NCI-H748 (cell line): ENCODE measurements around the gene TLR5.
A peak's percentile ranks its signal among the peaks of the same experiment; 100 is the strongest.
"Not testable (repeated sequence)": the region's sequence is repeated elsewhere in the genome, so short reads cannot be mapped to it uniquely, and the experiment has no call there.

Source experiments
- DNase-seq: peaks from one replicate; lab custom pipeline; 2025; ENCODE audit not compliant: unreplicated experiment; lab: John Stamatoyannopoulos, UW

Gene TLR5, protein sequence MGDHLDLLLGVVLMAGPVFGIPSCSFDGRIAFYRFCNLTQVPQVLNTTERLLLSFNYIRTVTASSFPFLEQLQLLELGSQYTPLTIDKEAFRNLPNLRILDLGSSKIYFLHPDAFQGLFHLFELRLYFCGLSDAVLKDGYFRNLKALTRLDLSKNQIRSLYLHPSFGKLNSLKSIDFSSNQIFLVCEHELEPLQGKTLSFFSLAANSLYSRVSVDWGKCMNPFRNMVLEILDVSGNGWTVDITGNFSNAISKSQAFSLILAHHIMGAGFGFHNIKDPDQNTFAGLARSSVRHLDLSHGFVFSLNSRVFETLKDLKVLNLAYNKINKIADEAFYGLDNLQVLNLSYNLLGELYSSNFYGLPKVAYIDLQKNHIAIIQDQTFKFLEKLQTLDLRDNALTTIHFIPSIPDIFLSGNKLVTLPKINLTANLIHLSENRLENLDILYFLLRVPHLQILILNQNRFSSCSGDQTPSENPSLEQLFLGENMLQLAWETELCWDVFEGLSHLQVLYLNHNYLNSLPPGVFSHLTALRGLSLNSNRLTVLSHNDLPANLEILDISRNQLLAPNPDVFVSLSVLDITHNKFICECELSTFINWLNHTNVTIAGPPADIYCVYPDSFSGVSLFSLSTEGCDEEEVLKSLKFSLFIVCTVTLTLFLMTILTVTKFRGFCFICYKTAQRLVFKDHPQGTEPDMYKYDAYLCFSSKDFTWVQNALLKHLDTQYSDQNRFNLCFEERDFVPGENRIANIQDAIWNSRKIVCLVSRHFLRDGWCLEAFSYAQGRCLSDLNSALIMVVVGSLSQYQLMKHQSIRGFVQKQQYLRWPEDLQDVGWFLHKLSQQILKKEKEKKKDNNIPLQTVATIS

DNA sequence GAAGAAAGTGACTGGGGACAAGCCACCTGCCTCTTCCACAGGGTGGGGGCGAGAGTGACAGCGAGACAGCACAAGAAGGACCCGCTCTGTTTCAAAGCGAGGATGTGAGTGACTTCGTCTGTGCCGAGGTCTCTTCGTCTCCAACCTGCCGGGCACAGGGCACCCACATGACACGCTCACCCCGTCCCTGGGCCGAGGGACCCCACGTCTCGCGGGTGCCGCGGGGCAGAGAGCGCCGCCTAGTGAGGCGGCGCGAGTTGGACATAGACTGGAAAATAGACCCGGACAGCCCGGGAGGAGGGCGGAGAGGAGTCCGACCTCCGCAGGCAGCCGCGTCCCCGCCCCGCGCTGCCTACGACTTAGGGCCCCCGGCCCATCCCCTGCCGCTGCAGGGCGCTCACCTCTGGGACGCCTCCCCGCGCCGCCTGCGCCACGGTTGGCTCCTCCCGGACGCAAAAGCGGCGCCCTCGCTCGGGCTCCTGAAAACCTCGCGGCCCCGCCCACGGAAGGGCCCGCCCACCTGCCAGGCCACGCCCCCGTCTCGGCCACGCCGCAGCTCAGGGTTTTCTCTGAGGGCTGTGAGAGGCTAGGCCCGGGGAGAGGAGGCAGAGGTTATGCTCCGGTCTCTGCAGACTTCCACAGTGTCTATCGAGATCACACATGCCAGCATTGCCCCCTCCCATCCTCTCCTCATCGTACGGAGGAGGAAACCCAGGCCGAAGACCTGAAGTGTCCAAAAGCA is at the start of gene TLR5:
TSS of gene TLR5 (minus strand) at position 454 of the 742 bp plus-strand sequence. CDS start 30,217 bp downstream, outside the sequence.
- peak; percentile 86 for DNase-seq

DNA sequence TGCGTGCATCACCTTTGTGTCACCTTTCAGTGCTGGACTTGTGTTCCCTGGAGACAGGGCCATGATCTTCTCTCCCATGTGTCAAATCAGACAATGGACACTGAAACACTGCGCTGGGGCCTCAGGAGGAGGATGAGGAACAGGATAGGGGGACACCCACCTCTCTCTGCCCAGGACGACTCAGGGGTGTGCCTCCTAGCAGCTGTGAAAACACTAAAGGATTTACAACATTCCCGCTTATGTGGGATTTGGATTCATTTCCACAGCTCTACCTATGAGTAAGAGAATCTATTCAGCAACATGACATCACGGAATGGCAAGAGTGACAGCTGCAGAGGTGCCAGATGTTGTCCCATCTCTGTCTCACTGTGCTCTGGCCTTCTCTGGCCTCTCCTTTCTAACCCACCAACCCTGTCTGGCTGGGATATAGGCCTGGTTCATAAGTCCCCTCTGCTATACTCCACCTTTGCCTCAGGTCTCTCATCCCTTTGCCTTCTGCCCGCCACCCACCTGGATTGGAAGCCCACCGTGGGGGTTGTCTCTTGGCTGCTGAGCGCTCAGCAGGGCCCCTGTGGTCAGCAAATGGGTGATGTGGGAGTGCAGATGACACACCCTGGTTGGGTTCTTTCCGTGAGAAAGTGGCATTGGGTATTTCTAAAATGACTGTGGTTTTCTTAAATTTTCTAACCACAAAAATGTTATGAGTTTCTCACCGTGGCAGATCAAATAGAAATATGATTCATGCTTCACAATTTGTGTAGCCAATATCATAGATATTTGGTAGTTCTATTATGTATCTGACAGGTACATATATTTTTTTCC is 47.1 kb upstream of the TLR5 start:
- DNase-seq, result no peak

DNA sequence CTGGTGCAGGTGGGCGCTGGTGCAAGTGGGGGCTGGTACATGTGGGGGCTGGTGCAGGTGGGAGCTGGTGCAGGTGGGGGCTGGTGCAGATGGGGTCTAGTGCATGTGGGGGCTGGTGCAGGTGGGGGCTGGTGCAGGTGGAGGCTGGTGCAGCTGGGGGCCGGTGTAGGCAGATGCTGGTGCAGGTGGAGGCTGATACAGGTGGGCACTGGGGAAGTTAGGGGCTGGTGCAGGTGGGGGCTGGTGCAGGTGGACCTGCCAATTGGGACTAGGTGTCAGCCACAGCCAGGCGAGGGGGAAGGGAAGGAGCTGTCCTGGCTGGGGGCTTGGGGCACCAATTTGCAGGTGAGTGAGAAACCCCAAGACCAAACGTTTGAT is 46.5 kb upstream of the TLR5 start:
- DNase-seq, result no peak

DNA sequence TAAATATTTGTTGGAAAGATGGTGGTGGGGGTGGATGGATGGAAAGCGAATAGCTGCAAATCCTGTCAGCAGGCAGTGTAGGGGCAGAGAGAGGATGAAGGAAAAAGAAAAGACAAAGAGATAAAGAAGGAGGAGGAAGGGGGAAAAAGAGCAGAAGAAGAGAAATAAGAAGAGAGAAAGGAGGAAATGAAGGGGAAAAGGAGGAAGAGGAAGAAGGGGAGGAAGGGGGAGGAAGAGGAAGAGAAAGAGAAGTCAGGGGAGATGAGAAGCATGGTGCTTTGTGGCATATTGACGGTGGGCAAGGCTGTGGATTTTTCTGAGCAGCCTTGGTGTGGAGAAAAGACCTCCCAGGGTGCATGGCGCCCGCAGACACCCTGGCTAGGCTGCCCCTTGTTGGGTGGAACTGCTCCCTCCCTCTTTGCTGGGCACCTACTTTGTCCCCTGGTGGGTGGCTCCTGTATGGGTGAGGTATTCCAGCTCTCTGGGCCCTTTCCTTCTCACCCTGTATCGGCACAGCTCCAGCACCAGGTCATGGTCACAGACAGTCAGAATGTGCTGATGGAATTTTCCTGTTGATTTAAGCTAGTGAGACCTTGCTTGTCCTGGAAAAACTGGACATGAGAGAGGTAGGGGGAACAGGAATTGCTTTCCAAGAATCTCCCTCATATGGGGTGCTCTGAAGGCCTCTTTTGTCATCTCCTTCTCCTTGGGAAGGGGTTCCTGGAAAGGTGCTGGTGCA is 45.7 kb upstream of the TLR5 start:
- no peak for DNase-seq

DNA sequence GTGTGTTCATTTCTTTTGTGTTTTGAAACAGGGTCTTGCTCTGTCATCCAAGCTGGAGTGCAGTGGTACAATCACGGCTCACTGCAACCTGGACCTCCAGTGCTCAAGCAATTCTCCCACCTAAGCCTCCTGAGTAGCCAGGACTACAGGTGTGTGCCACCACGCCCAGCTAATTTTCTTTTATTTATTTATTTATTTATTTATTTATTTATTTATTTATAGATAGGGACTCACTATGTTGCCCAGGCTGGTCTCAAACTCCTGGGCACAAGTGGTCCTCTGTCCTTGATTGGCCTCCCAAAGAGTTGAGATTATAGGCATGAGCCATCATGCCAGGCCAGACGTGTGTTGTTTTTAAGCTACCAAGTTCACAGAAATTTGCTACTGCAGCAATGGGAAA is 43.8 kb upstream of the TLR5 start:
- DNase-seq, result no peak

DNA sequence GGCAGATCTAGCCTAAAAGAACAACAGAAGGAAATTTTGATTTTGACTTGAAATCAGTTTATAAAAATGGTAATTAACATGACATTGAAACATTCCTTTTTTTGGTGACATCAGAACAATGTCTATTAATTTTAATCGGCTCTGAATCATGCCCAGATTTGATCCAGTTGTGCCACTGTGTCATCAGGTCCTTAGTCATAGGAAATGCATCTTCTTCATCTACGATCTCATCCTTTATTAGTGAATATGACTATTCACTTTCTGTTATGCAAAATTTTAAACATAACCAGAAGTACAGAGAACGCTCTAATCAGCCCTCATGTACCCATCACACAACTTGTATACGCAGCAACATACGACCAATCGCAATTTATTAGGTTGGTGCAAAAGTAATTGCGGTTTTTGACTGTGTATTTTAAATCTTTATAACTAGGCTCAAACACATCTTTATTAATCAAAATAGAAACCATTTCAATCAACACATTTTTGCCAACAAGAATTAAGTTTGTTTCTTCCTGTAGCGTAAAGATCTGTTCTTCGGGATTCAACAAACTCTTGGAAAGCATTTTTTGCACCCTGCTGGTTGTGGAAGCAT is 40.3 kb upstream of the TLR5 start:
- DNase-seq, result no peak

DNA sequence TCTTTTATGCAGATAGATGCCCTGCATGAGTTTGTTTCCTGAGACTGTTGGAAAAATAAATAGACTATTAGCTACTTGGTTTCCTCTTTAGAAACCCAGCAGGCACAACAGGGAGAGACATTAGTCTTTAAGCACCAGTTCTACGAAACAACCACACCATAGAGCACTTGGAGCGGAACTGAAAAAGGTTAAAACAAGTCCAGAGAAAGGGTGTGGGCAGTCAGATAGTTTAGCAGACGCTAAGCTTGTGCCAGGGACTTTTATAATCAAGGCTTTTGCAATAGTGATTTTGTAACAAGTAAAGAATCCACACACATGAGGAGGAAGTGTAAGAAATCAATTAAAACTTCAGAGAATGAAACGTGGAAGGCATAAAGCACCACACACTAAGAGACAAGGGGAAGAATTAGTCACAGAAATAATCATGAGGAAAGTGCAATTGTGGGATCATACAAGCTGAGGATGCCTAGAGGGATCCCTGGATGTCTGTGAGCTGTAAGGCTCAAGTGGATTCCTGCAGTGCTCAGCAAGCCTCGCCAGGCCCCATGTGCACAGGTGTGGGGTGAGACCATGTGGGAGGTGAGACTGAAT is 37.8 kb upstream of the TLR5 start:
- no peak for DNase-seq

DNA sequence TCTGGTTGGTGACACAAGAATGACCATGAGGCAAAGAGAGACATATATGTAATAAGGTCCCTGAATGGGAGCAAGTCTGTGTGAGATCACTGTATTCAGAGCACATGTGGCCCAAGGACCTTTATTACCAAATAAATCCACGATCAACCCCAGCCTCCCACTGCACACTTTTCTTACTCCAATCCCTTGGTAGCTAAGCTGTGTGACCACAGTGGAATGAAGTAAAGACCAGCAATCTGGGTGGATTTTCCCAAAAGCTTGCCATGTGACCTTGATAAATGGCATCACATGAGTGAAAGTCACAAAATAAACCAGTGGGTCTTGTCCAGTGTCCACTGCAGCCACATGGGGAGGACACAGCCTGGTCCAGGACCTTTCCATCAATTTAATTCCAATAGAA is 36.7 kb upstream of the TLR5 start:
- DNase-seq, result no peak

DNA sequence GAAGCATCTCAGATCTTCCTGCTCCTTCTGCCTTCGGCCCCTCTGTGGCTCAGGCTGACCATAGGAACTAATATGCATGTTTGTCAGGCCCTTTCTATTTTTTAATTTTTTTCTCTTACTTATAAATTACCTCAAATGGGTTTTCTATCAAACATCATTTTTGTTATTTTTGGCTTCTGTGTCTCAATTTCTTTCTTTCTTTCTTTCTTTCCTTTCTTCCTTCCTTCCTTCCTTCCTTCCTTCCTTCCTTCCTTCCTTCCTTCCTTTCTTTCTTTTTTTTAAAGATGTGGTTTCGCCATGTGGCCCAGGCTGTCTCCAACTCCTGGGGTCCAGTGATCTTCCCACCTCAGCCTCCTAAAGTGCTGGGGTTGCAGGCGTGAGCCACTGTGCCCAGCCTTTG is 36.2 kb upstream of the TLR5 start:
- DNase-seq, result no peak

DNA sequence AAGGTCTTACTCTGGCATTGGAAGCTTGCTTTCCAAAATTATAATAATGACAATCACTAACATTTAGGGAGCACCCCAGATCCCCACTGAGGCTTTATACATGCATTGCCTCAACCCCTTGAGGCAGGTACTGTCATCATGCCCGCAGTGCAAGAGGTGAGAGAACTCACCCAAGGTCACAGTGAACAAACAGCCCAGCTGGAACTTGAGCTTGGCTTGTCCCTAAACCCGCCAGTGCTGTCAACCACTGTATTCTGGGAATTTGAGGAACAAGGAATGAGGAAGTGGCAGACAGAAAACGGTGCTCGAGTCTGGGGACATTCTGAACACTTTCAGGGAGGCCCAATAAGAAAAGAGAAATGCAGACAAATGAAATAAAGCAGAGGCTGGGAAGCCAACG is 34.6 kb upstream of the TLR5 start:
- DNase-seq, result no peak

DNA sequence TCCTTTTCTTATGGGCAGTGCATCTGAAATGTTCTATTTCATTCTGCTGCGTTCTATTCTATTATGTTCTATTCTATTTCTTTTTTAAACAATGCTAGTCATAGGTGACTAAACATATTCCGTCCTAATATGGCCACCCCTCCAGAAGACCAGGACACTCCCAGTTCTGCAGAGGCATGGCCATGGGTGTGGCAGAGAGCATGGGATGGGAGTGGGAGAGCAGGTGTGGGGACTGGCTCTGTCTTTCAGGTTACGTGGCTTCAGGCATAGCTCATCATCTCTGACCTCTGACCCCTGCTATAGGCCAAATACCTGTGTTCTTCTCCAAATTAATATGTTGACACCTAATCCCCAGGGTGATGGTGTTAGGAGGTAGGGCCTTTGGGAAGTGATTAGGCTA is 33.4 kb upstream of the TLR5 start:
- DNase-seq, result no peak

DNA sequence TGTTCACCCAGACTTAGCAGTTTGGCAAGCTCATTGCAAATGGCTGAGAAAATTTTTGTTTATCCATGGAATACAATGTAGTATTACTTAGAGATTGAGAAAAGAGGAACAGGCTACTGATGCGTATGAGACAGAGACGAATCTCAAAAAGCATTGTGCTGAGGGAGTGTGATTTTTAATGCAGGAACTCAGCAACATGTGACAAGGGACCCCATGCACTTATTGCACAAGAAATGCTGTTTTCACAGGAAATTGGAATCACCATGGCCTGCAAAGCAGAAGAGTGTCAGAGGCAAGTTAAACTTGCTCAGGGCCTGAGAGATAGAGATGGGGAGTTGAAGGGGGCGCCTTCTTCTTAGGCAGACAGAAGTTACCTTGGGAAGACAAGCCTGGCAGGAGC is 32.6 kb upstream of the TLR5 start:
- no peak for DNase-seq

DNA sequence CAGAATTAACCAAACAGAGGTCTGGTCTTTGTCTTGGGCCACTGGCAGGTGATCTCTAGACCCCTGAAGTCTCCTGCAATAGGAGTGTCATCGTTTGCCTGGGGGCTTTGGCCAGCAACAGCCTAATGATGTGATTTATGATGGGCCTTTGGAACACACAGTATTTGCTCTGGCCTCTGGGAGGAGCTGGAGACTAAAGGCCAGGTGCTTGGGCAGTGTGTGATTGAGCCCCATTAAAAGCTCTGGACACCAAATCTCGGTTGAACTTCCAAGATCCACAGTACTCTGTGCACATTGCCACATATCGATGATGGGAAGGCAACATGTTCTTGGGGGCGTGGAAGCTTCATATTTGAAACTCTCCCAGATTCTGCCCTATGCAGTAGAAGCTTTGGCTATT is 32.0 kb upstream of the TLR5 start:
- peak; percentile 68 for DNase-seq

DNA sequence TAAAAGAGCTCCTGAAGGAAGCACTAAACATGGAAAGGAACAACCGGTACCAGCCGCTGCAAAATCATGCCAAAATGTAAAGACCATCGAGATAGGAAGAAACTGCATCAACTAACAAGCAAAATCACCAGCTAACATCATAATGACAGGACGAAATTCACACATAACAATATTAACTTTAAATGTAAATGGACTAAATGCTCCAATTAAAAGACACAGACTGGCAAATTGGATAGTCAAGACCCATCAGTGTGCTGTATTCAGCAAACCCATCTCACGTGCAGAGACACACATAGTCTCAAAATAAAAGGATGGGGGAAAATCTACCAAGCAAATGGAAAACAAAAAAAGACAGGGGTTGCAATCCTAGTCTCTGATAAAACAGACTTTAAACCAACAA is 26.4 kb upstream of the TLR5 start:
- not testable (repeated sequence) for DNase-seq

DNA sequence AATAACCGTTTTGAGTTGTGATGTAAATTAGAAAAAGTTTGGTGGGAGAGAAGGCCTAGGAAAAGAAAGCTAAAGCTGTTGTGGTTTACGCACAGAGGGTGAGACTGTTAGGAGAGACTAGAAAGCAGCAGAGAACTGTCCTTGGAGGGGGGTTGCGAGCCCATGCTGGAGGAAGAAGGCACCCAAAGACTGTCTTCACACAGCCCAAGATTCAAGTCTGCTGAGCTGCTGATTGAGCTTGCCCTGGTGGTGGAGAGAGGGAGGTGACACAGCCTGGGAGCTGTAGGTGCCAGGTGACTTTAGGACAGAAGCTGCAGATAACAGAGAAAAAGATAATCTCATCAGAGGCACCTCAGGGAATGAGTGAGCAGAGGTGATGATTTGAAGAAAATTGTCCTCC is 18.3 kb upstream of the TLR5 start:
- no peak for DNase-seq

DNA sequence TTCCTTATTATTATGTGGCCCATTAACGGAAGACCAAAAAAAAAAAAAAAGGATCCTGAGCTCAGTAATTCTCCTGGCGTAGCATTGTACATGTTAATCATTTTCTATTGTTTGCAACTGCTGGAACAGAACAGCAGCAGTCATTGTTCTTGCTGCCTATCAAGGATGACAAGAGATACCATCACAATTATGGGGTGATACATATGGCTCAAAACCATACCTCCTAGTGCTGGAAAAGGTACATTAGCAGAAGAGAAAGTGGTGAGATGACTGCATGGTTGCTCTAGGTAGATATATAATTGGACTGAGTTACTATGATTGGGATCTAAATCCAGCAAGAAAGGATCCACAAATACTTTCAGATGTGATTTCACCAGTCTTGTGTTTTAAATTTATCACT is 13.3 kb upstream of the TLR5 start:
- no peak for DNase-seq

DNA sequence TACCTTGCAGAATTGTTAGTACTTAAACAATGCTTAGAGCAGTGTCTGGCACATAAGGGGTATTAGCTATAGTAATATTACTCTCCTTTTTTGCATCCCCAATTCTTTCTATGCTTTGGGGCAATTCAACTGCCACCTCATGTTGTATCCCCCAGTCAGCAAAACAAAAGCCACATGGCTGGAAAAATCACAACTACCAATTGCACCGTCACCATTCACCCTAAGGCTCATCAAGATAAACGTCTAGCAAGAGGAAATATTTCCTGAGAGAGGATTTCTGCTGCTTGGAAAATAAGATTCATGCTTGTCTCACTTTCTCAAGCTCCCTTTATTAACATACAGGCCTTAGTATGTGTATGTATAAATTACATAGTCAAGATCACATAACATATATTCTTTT is 12.1 kb upstream of the TLR5 start:
- no peak for DNase-seq

DNA sequence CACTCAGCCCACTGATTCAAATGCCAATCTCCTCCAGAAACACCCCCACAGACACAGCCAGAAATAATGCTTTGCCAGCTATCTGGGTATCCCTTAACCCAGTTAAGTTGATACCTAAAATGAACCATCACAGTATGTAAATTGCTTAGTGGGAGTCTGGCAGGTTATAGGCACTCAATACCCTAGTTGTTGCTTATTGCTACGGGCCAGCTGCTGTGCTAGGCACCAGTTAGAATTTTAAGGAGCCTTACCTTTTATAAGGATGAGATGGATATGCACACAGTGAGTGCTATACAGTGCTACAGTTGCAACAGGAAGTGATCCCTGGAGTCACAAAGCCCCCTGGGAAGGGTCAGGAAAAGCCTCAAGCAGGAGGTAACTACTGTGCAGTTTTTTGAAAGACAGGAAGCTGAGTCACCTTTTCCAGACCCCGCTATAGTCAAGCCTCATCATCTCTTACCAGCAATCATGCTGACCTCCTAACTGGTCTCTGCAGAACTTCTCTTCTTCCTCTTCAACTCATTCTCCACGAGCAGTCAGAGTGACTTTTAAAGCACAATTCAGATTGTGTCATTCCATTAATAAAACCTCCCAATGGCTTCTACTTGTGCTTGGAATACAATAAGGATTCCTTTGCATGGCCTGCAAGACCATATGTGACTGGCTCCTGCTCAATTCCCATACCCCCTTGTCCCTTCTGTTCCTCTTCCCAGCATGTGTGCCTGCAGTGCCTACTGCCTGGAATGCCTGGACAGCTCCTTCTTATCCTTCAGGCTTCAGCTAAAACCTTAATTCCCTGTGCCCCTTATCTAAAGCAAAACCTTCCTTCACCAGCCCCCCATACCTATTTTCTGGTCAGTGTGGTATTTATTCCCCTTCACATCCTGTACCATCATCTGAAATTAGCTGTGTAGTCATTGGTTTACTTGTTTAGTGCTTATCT is 10.4 kb upstream of the TLR5 start:
- no peak for DNase-seq
